ENCODE data around the gene SMIM14. TPM values are rescaled to one million over a fixed set of nuclear protein-coding genes. Genes with fewer than 3 reads are reported as not detected.

The SMIM14 gene
- polyA plus RNA-seq, 3 donors, result 13.6 to 152 (median 140) TPM

GRCh38 chr4:39662683-39663082 lies 24.0 kb upstream of the SMIM14 start:
- TF ChIP-seq CTCF (IDR thresholded peaks at IDR 0.05), result no peak
- 96% methylated on average over 6 of the region's 7 CpGs for WGBS (ENCODE audit: insufficient coverage)
- H2AFZ ChIP-seq (ENCODE audit: insufficient read depth, low read depth, low read length, poor library complexity, severe bottlenecking), result no peak overlapping the region
- intact Hi-C loops (cut with micrococcal nuclease), result no loop called here
- no peaks in the 10 kb centered on the region for H3K36me3 ChIP-seq (replicated peaks in 1 of 2; ENCODE audit: control insufficient read depth in 1 of 2, insufficient read depth in 2 of 2, low read length in 2 of 2)
- Mint-ChIP-seq H3K4me1 (peaks cover 4% of the 10 kb centered on the region), H3K36me3 (no peaks in the 10 kb centered on the region), H3K27me3 (ENCODE audit: low read depth in 3 of 3) (peaks cover 0 to 2% (median 0%) of the 10 kb centered on the region in 3 donors), H3K4me3 (no peak overlapping the region), H3K27ac (no peak overlapping the region), H3K9me3 (no peaks in the 10 kb centered on the region)
- no peak overlapping the region for H3K9ac ChIP-seq (ENCODE audit: insufficient read depth, low read length, poor library complexity, severe bottlenecking)
- peaks cover under 1 to 1% of the 10 kb centered on the region in 2 donors for H3K4me1 ChIP-seq (ENCODE audit: control insufficient read depth in 1 of 2, insufficient read depth in 2 of 2, low read length in 2 of 2)
- H4K20me1 ChIP-seq (ENCODE audit: insufficient read depth, low read length), result no peaks in the 10 kb centered on the region
- H3K79me2 ChIP-seq (ENCODE audit: insufficient read depth, low read length), result no peaks in the 10 kb centered on the region
- no peaks in the 10 kb centered on the region for H3K9me3 ChIP-seq (replicated peaks in 1 of 2; ENCODE audit: control insufficient read depth in 1 of 2, insufficient read depth in 1 of 2, low read length in 2 of 2)
- H3K4me2 ChIP-seq (replicated peaks; ENCODE audit: extremely low read depth, low read length, poor library complexity, severe bottlenecking), result no peak overlapping the region
- H3K27me3 ChIP-seq (ENCODE audit: control insufficient read depth in 2 of 2, insufficient read depth in 2 of 2, low read length in 2 of 2), result no peaks in the 10 kb centered on the region
- no peak for DNase-seq
- H3K27ac ChIP-seq (ENCODE audit: low read depth in 1 of 2, low read length in 2 of 2), result no peak overlapping the region
- H3K4me3 ChIP-seq (replicated peaks in 1 of 3; ENCODE audit: low read depth in 2 of 3, low read length in 3 of 3), result no peak overlapping the region

DNA sequence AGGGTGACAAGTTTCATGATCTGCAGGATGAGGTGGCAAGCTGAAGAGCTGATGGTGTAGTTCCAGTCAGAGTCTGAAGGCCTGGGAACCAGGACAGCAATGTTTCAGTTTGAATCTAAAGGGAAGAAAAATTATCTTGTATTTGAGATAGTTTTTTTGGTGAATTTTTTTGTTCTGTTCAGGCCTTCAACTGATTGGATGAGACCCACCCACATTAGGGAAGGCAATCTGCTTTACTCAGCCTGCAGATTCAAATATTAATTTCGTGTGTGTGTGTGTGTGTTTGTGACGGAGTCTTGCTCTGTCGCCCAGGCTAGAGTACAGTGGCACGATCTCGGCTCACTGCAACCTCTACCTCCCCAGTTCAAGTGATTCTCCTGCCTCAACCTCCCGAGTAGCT lies 22.1 kb upstream of the SMIM14 start:
- H4K20me1 ChIP-seq (ENCODE audit: insufficient read depth, low read length), result no peaks in the 10 kb centered on the region

More for the DNA sequence above, 22.1 kb upstream of the SMIM14 start:
- Histone ChIP-seq H3K9me3 (replicated peaks in 1 of 2; ENCODE audit: control insufficient read depth in 1 of 2, insufficient read depth in 1 of 2, low read length in 2 of 2) (no peaks in the 10 kb centered on the region), H3K9ac (ENCODE audit: insufficient read depth, low read length, poor library complexity, severe bottlenecking) (no peak overlapping the region), H2AFZ (ENCODE audit: insufficient read depth, low read depth, low read length, poor library complexity, severe bottlenecking) (no peak overlapping the region), H3K4me2 (replicated peaks; ENCODE audit: extremely low read depth, low read length, poor library complexity, severe bottlenecking) (no peak overlapping the region), H3K4me3 (replicated peaks in 1 of 3; ENCODE audit: low read depth in 2 of 3, low read length in 3 of 3) (no peak overlapping the region), H3K27me3 (ENCODE audit: control insufficient read depth in 2 of 2, insufficient read depth in 2 of 2, low read length in 2 of 2) (no peaks in the 10 kb centered on the region), H3K4me1 (ENCODE audit: control insufficient read depth in 1 of 2, insufficient read depth in 2 of 2, low read length in 2 of 2) (peaks cover 6 to 8% of the 10 kb centered on the region in 2 donors), H3K36me3 (replicated peaks in 1 of 2; ENCODE audit: control insufficient read depth in 1 of 2, insufficient read depth in 2 of 2, low read length in 2 of 2) (no peaks in the 10 kb centered on the region), H3K79me2 (ENCODE audit: insufficient read depth, low read length) (no peaks in the 10 kb centered on the region), H3K27ac (ENCODE audit: low read depth in 1 of 2, low read length in 2 of 2) (no peak overlapping the region)
- H3K27me3 Mint-ChIP-seq (ENCODE audit: low read depth in 3 of 3), result peaks cover 0 to 2% (median 0%) of the 10 kb centered on the region in 3 donors
- no CpG with 5 or more reads among the region's 6 CpGs for WGBS (ENCODE audit: insufficient coverage)
- no peaks in the 10 kb centered on the region for H3K36me3 Mint-ChIP-seq
- H3K4me3 Mint-ChIP-seq, result no peak overlapping the region
- DNase-seq, result no peak
- TF ChIP-seq CTCF (IDR thresholded peaks at IDR 0.05), result no peak
- intact Hi-C loops (cut with micrococcal nuclease), result no loop called here
- H3K4me1 Mint-ChIP-seq, result peaks cover 13% of the 10 kb centered on the region
- H3K9me3 Mint-ChIP-seq, result no peaks in the 10 kb centered on the region
- H3K27ac Mint-ChIP-seq, result no peak overlapping the region
